Duodenal mucosa (tissue), 2 donors: ENCODE measurements around the gene PRKCA.
"Not testable (repeated sequence)": the region's sequence is repeated elsewhere in the genome, so short reads cannot be mapped to it uniquely, and the experiment has no call there.

Source experiments
- H3K27ac ChIP-seq: one replicate; pipeline ENCODE4 v1.7.0; 2013; ENCODE audit warnings: low read depth, low read length
- H3K27me3 ChIP-seq, 2 donors: one replicate each; pipeline ENCODE4 v1.7.0; 2013; ENCODE audit warnings: low read length in 2 of 2, control low read depth in 1 of 2; ENCODE audit not compliant: insufficient read depth in 2 of 2, control insufficient read depth in 1 of 2
- H3K36me3 ChIP-seq, 2 donors: one replicate each; pipeline ENCODE4 v1.7.0; 2013; ENCODE audit warnings: low read length in 2 of 2, control low read depth in 1 of 2; ENCODE audit not compliant: insufficient read depth in 2 of 2, control insufficient read depth in 1 of 2
- H3K4me1 ChIP-seq, 2 donors: one replicate each; pipeline ENCODE4 v1.7.0; 2013; ENCODE audit warnings: low read length in 2 of 2, control low read depth in 1 of 2; ENCODE audit not compliant: insufficient read depth in 2 of 2, control insufficient read depth in 1 of 2
- H3K4me3 ChIP-seq, 2 donors: one replicate each; pipeline ENCODE4 v1.7.0; 2013; ENCODE audit warnings: low read length in 2 of 2, low read depth in 1 of 2
- H3K9ac ChIP-seq, 2 donors: one replicate each; pipeline ENCODE4 v1.7.0; 2013; ENCODE audit warnings: low read length in 2 of 2, low read depth in 1 of 2
- H3K9me3 ChIP-seq, 2 donors: one replicate each; pipeline ENCODE4 v1.7.0; 2013; ENCODE audit warnings: low read length in 2 of 2, control low read depth in 1 of 2; ENCODE audit not compliant: control insufficient read depth in 1 of 2

PRKCA gene

GRCh38 chr17:66360961-66361565 lies 58.6 kb downstream of the PRKCA start:
- peaks cover 11 to 22% of the 10 kb centered on the region in 2 donors for H3K4me1 ChIP-seq
- H3K9me3 ChIP-seq, H3K4me3 ChIP-seq, H3K36me3 ChIP-seq, H3K27me3 ChIP-seq, H3K27ac ChIP-seq, H3K9ac ChIP-seq: not testable (repeated sequence)

GRCh38 chr17:66364508-66364907 lies 62.1 kb downstream of the PRKCA start:
- H3K9me3 ChIP-seq = no peaks in the 10 kb centered on the region
- H3K36me3 ChIP-seq = no peaks in the 10 kb centered on the region
- no peak overlapping the region for H3K4me3 ChIP-seq
- no peak overlapping the region for H3K9ac ChIP-seq
- peaks cover 18 to 44% of the 10 kb centered on the region in 2 donors for H3K4me1 ChIP-seq
- no peaks in the 10 kb centered on the region for H3K27me3 ChIP-seq
- no peak overlapping the region for H3K27ac ChIP-seq

- Histone ChIP-seq H3K4me3 (peak overlapping the region in 1 of 2 donors; percentile 41), H3K27ac (no peak overlapping the region), H3K9ac (no peak overlapping the region), H3K27me3 (no peaks in the 10 kb centered on the region), H3K4me1 (peaks cover 23 to 49% of the 10 kb centered on the region in 2 donors), H3K36me3 (no peaks in the 10 kb centered on the region), H3K9me3 (no peaks in the 10 kb centered on the region)
Observed at GRCh38 chr17:66364990-66365490, 62.6 kb downstream of the PRKCA start.

GRCh38 chr17:66365903-66366302 lies 63.5 kb downstream of the PRKCA start:
- Histone ChIP-seq H3K9ac (no peak overlapping the region), H3K27ac (no peak overlapping the region), H3K27me3 (no peaks in the 10 kb centered on the region), H3K36me3 (no peaks in the 10 kb centered on the region), H3K4me3 (peak overlapping the region in 1 of 2 donors; percentile 41), H3K4me1 (peaks cover 26 to 56% of the 10 kb centered on the region in 2 donors), H3K9me3 (no peaks in the 10 kb centered on the region)

GRCh38 chr17:66367107-66367506 lies 64.7 kb downstream of the PRKCA start:
- Histone ChIP-seq H3K36me3 (no peaks in the 10 kb centered on the region), H3K27me3 (no peaks in the 10 kb centered on the region), H3K9ac (no peak overlapping the region), H3K27ac (no peak overlapping the region), H3K4me1 (peaks cover 26 to 59% of the 10 kb centered on the region in 2 donors), H3K4me3 (no peak overlapping the region), H3K9me3 (no peaks in the 10 kb centered on the region)

- no peaks in the 10 kb centered on the region for H3K36me3 ChIP-seq
Observed at GRCh38 chr17:66369830-66370229, 67.4 kb downstream of the PRKCA start.

GRCh38 chr17:66371561-66371960 lies 69.1 kb downstream of the PRKCA start:
- Histone ChIP-seq H3K9me3 (no peaks in the 10 kb centered on the region), H3K4me3 (no peak overlapping the region), H3K4me1 (peaks cover 37 to 60% of the 10 kb centered on the region in 2 donors), H3K27me3 (no peaks in the 10 kb centered on the region), H3K36me3 (no peaks in the 10 kb centered on the region), H3K9ac (no peak overlapping the region), H3K27ac (no peak overlapping the region)

More at GRCh38 chr17:66369830-66370229, 67.4 kb downstream of the PRKCA start:
- Histone ChIP-seq H3K4me3 (peak overlapping the region in 1 of 2 donors; percentile 21), H3K9me3 (no peaks in the 10 kb centered on the region), H3K4me1 (peaks cover 32 to 64% of the 10 kb centered on the region in 2 donors), H3K27me3 (no peaks in the 10 kb centered on the region), H3K9ac (no peak overlapping the region), H3K27ac (no peak overlapping the region)

GRCh38 chr17:66372182-66372581 lies 69.8 kb downstream of the PRKCA start:
- Histone ChIP-seq H3K4me3 (no peak overlapping the region), H3K36me3 (no peaks in the 10 kb centered on the region), H3K9ac (no peak overlapping the region), H3K4me1 (peaks cover 40 to 54% of the 10 kb centered on the region in 2 donors), H3K27ac (no peak overlapping the region), H3K27me3 (no peaks in the 10 kb centered on the region), H3K9me3 (no peaks in the 10 kb centered on the region)

- no peaks in the 10 kb centered on the region for H3K27me3 ChIP-seq
Observed at GRCh38 chr17:66373079-66373478, 70.7 kb downstream of the PRKCA start.

GRCh38 chr17:66373944-66374817 lies 71.8 kb downstream of the PRKCA start:
- peak overlapping the region; percentile 15 to 52 for H3K9ac ChIP-seq
- H3K36me3 ChIP-seq = no peaks in the 10 kb centered on the region
- no peak overlapping the region for H3K27ac ChIP-seq
- H3K4me1 ChIP-seq = peaks cover 36 to 52% of the 10 kb centered on the region in 2 donors
- peak overlapping the region in 1 of 2 donors; percentile 37 for H3K4me3 ChIP-seq
- no peaks in the 10 kb centered on the region for H3K27me3 ChIP-seq
- H3K9me3 ChIP-seq = no peaks in the 10 kb centered on the region

More at GRCh38 chr17:66373079-66373478, 70.7 kb downstream of the PRKCA start:
- peaks cover 40 to 52% of the 10 kb centered on the region in 2 donors for H3K4me1 ChIP-seq
- no peak overlapping the region for H3K9ac ChIP-seq
- no peaks in the 10 kb centered on the region for H3K36me3 ChIP-seq
- H3K4me3 ChIP-seq = no peak overlapping the region
- H3K9me3 ChIP-seq = no peaks in the 10 kb centered on the region
- no peak overlapping the region for H3K27ac ChIP-seq
